ENCODE data around the gene PRKAR1B. TPM values are rescaled to one million over a fixed set of nuclear protein-coding genes. Genes with fewer than 3 reads are reported as not detected.

The PRKAR1B gene
- total RNA-seq, 2 experiments from 2014 or later = 48.7 to 49.9 TPM

DNA sequence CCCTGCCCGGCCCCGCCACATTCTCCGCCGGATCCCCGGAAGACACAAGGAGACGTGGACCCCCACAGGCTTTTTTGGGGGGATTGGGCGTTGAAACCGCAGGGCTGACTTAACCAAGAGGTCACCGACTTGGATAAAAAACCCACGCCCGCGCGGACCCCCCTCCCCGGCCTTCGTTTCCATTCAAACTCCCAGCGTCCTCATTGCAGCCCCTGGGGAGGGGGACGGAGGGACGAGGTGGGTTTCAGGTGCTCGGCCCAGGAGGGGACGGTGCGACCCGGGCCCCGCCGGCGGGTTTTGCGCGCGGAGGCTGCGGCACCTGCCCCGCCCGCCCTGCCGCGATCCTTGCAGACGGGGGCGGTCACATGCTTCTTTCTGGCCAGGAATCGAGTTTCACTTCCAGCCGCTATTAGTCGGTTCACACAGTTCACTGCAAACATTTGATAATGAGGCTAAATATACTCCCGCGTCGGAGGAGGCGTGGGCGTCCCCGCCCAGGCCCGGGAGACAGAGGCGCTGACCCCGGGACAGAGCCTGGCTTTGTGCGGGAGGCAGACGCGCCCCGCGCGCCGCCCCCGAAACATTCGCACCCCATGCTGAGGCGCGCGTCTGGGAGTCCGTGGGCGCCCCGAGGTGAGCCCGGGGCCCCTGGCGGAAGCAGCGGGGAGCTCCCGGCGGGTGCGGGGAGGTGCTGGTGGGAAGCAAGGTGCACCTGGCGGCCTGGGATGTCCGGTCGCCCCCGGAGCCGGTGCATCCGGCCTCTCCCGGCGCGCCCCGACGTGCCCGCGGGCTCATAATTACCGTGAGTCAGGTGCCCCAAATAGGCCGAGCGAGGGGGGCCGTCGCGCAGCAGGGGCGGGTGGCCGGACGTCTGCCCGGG lies 204.8 kb downstream of the PRKAR1B start:
- TF ChIP-seq, protein P1, sequence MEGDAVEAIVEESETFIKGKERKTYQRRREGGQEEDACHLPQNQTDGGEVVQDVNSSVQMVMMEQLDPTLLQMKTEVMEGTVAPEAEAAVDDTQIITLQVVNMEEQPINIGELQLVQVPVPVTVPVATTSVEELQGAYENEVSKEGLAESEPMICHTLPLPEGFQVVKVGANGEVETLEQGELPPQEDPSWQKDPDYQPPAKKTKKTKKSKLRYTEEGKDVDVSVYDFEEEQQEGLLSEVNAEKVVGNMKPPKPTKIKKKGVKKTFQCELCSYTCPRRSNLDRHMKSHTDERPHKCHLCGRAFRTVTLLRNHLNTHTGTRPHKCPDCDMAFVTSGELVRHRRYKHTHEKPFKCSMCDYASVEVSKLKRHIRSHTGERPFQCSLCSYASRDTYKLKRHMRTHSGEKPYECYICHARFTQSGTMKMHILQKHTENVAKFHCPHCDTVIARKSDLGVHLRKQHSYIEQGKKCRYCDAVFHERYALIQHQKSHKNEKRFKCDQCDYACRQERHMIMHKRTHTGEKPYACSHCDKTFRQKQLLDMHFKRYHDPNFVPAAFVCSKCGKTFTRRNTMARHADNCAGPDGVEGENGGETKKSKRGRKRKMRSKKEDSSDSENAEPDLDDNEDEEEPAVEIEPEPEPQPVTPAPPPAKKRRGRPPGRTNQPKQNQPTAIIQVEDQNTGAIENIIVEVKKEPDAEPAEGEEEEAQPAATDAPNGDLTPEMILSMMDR (IDR thresholded peaks at IDR 0.05) = no peak

DNA sequence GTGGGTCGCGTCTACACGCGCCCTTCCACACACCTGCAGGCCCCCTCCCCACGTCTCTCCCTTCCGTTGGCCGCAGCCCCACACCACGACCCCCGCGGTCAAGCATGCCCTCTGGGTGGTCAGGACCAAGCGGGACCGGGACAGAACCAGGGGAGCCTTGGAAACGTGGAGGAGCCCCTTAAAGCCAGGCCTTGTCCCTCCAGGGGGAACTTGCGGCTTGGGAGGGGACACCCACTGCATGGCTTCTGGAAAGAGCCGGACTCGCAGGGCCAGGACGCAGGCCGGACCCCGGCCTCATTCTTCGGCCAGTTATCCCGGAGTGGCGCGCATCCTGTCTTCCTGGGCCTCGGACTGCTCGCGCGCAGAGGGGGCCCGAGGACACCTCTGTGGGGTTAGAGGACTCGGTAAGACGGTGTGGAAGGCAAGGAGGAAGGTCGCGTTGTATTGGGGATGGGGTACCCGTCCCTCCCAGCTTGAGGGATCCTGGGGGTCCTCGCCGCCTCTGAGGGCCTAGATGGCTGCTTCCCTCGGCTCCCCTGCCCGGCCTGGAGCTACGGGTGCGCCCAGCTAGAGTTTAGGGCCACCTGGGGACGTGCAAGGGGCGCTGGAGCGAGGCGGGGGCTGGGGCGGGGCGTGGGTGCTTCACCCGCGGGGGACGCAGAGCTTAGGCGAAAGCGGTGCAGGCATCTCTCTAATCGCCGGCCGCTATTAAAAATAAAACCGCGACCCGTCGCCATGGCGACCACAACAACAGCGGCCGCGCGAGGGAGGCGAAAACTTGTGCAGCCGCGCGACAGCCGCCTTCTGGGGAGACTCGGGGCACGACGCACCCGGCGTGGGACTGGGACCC lies 205.6 kb downstream of the PRKAR1B start:
- ChIA-PET CTCF (no interaction called here), POLR2A (no interaction called here)
- TF ChIP-seq, protein P1 (IDR thresholded peaks at IDR 0.05) = no peak
- peaks cover 29% of the 10 kb centered on the region for H3K27me3 Mint-ChIP-seq
- peak overlapping the region; percentile 24 for H3K4me3 Mint-ChIP-seq
- H3K36me3 Mint-ChIP-seq (ENCODE audit: low read depth) = no peaks in the 10 kb centered on the region
- DNase-seq = peak; percentile 47
- H3K27ac Mint-ChIP-seq = no peak overlapping the region
- no peaks in the 10 kb centered on the region for H3K9me3 Mint-ChIP-seq
- no peak for ATAC-seq
- peaks cover 5% of the 10 kb centered on the region for H3K4me1 Mint-ChIP-seq (ENCODE audit: low read depth)
- intact Hi-C loops (cut with micrococcal nuclease) = no loop called here

More for the DNA sequence above, 204.8 kb downstream of the PRKAR1B start:
- H3K27me3 Mint-ChIP-seq = peaks cover 29% of the 10 kb centered on the region
- H3K9me3 Mint-ChIP-seq = no peaks in the 10 kb centered on the region
- no peaks in the 10 kb centered on the region for H3K36me3 Mint-ChIP-seq (ENCODE audit: low read depth)
- ChIA-PET CTCF (no interaction called here), POLR2A (no interaction called here)
- H3K4me1 Mint-ChIP-seq (ENCODE audit: low read depth) = peaks cover 5% of the 10 kb centered on the region
- H3K4me3 Mint-ChIP-seq = no peak overlapping the region
- intact Hi-C loops (cut with micrococcal nuclease) = no loop called here
- ATAC-seq = peak; percentile 31
- no peak overlapping the region for H3K27ac Mint-ChIP-seq
- peak; percentile 61 for DNase-seq

DNA sequence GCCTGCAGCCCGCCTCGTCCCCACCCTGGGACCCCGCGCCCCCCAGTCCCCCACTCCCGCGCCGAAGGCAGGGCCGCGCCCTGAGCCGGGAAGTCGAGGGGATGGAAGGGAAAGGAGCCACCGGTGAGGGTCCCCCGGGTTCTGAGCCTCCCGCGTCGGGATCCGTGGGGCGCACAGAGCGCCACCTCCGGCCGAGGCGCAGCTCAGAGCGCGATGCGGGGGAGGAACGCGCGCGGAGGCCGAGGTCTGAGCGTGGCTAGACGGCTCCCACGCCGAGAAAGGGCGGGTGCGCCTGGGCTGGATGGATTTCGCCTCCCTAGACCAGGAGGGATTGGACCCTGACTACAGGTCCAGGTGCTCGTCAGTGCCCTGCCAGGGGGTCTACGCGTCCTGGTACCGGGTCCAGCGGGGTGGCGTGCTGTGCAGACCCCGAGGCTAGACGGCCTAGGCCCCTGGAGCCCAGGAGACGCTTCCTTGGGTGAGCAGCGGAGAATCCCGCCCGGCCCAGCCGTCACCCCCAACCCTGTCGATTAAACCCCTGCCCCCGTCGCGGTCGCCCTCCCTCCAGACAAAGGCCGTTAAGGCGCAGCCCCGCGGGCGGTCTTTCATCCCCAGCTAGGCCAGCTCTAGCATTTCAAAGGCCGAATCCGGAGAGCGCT lies 206.4 kb downstream of the PRKAR1B start:
- Mint-ChIP-seq H3K27ac (no peak overlapping the region), H3K4me3 (peak overlapping the region; percentile 24), H3K27me3 (peaks cover 32% of the 10 kb centered on the region), H3K9me3 (no peaks in the 10 kb centered on the region), H3K36me3 (ENCODE audit: low read depth) (no peaks in the 10 kb centered on the region), H3K4me1 (ENCODE audit: low read depth) (peaks cover 10% of the 10 kb centered on the region)
- TF ChIP-seq, protein P1 (IDR thresholded peaks at IDR 0.05) = no peak
- ChIA-PET POLR2A (no interaction called here), CTCF (interaction anchor here (1.2 to 1.3 kb wide), 2 partner anchors 93 to 198 kb away, joined by 3 to 4 read pairs; no protein-coding TSS in a partner anchor)
- intact Hi-C loops (cut with micrococcal nuclease) = no loop called here
- ATAC-seq = no peak
- DNase-seq = peak; percentile 24

DNA sequence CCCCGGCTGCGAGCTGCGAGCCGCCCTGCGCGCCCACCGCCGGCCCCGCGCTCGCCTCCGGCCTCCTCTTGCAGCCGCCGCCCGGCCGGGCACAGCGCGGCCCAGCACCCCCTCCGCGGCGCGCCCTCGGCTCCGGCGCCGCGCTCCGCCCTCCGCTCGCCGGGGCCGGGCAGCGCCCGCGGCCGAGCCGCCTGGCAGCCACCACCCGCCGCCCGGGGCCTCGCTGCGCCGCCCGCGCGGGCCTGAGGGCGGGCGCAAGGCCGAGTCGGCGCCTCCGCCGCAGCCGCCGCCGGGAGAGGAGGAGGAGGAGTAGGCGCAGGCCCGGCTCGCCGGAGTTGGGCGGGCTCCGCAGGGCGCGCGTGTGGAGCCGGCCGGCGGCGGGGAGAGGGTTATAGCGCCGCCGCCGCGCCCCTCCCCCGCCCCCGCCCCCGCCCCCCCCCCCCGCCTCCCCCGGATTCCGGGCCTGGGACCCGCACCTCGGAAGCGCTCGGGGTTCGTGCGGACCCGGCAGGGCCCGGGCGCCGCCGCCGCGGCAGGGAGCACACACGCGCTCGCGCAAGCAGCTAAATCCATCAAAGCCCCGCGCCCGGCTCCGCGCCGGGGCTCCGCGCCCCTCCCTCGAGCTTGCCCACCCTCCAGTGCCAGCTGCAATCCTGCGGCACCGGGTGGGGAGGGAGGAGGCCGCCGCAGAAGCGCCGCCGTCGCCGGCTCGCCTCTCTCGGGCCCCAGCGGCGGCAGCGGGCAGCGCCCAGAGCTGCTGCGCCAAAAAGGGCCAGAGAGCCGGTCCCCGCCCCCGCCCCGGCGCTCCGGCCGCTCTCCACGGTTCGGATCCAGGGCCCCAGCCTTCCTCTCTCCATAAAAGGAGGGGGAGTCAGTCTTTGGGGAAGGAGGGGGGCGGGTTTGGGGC lies 207.3 kb downstream of the PRKAR1B start, which contains the start of gene PDGFA:
PDGFA (minus strand) TSS at position 363 of the 907 bp plus-strand sequence. CDS start 845 bp downstream, outside the sequence.
- TF ChIP-seq, protein P1 (IDR thresholded peaks at IDR 0.05) = peak; percentile 28
- Mint-ChIP-seq H3K9me3 (no peaks in the 10 kb centered on the region), H3K36me3 (ENCODE audit: low read depth) (no peaks in the 10 kb centered on the region), H3K4me3 (peak within 1 kb of the TSS; percentile 81), H3K27ac (peak within 1 kb of the TSS; percentile 63), H3K4me1 (ENCODE audit: low read depth) (peaks cover 10% of the 10 kb centered on the region), H3K27me3 (peaks cover 35% of the 10 kb centered on the region)
- peak; percentile 27 for DNase-seq
- peak; percentile 22 for ATAC-seq
- ChIA-PET POLR2A (interaction anchor here (0.9 kb wide), 1 partner anchor 157 kb away, joined by 3 read pairs; no protein-coding TSS in a partner anchor), CTCF (interaction anchor here (1.2 to 1.3 kb wide), 2 partner anchors 94 to 199 kb away, joined by 3 to 4 read pairs; no protein-coding TSS in a partner anchor)
- intact Hi-C loops (cut with micrococcal nuclease) = no loop called here
